ENCODE measurements around the gene POLR2F. TPM values are rescaled to one million over a fixed set of nuclear protein-coding genes. Genes with fewer than 3 reads are reported as not detected.
"Not testable (repeated sequence)": the region's sequence is repeated elsewhere in the genome, so short reads cannot be mapped to it uniquely, and the experiment has no call there.

Gene POLR2F
- total RNA-seq, 1 donor from 2014 or later = 30.6 TPM

DNA sequence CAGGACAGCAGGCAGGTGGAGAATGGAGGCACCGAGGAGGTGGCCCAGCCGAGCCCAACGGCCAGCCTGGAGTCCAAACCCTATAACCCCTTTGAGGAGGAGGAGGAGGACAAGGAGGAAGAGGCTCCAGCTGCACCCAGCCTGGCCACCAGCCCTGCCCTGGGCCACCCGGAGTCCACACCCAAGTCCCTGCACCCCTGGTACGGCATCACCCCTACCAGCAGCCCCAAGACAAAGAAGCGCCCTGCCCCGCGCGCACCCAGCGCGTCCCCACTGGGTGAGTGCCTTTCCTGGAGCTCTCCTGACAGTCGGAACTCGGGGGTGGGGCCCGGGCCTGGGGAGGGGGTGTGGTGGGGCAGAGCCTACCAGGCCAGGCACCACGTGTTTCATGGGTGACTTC lies 27.7 kb upstream of the POLR2F start:
- no peak for DNase-seq

DNA sequence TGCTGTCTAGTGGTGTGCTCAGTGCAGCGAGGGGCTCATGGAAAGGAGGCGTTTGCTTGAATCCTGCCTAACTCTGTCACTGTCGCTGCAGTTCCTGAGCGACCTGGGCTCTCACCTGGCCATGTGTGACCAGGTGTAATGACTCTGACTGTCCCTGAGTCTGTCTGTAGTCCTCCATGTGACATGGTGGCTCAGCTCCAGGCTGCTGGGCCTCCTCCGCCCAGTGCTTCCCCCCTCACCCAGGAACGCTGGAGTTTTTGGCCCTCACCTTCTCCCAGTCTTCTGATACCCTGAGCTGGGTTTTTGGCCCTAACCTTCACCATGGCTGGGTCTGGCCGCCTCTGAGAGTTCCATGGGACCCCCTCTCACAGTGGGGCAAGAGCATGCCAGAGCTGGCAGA lies 27.1 kb upstream of the POLR2F start:
- no peak for DNase-seq

DNA sequence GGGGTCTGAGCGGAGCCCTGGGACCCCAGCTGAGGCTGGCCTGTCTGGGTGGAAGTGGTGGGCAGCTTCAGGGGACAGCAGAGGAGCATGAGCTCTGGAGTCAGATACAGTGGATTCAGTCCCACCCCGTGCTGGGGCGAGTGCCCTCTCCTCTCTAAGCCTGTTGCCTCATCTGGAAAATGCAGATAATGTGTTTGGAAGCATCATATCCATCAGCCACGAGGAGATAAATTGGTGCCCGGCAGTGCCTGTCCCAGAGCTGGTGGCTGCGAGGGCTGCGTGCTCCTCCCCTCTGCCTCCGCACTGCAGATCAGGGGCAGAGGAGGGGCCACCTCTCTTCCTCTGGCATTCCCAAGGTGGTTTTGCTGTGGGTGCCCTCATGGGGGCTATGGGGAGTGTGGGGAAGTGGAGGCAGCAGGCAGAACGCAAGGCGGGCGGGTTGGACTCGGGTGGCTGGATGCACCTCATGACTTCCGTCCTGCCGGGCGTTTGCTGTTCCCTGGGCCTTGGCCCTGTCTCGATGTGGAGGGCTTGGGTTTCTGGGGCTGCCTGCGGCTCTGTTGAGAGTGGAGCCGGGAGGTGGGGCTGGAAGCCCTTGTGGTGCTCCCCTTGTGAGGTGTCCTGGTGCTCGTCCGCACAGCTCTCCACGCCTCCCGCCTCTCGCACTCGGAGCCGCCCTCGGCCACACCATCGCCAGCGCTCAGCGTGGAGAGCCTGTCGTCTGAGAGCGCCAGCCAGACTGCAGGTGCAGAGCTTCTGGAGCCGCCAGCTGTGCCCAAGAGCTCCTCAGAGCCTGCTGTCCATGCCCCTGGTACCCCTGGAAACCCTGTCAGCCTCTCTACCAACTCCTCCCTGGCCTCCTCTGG lies 26.5 kb upstream of the POLR2F start:
- DNase-seq = no peak

DNA sequence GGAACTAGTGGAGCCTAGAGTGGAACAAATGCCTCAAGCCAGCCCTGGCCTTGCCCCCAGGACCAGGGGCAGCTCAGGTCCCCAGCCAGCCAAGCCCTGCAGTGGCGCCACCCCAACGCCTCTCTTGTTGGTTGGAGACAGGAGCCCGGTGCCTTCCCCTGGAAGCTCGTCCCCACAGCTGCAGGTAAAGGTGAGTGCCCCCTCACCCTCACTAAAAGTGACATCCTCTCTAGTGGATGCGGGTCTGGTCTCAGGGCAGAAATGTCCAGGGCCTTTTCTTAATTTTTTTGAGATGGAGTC lies 25.9 kb upstream of the POLR2F start:
- DNase-seq = no peak

DNA sequence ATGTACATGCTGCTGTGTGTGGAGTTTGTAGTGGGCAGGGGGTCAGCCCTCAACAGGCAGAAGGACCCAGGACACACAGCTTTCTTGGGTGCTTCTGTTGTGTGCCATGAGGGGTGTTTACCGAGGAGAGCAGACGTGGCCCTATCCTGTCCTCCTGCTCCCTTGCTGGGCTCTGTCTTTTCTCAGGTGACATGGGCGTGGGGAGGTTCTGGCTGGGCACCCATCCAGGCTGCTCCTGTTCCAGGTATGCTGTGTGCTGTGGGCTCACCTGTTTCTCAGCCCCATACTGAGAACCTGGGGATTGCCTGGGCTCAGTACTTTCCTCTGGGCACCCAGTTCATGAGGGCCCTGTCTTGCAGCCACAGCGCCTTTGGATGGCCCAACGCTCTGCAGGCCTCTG lies 24.1 kb upstream of the POLR2F start:
- DNase-seq = no peak

DNA sequence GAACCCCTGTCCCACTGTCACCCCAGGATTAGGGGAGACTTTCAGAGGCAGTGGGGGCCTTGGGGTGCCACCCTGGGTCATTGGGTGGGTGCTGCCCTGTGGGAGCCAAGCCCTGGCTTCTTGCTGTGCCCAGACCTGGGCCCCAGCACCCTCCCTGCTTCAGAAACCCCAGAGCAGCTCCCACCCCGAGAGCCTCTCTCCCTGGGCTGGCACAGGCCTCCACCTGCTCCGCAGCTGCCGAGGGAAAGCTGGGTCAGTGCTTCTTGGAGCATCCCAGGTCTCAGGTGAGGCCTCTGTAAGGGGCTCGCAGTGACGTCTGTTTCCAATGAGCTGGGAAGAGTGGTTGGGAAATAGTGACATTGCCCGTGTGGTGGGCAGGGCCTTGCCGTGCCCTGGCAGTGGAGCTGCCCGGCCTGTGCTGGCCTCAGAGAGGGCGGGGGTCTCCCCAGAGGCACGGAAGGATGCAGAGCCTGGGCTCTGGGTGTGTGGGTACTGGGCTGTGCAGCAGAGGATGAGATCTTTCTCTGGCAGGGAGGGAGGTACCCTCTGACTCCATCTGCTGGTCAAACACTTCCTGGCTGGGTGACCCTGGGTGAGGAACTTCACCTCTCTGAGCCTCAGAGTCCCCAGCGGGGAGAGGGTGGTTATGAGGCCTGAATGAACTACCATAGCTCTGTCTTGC lies 23.1 kb upstream of the POLR2F start:
- DNase-seq = no peak

DNA sequence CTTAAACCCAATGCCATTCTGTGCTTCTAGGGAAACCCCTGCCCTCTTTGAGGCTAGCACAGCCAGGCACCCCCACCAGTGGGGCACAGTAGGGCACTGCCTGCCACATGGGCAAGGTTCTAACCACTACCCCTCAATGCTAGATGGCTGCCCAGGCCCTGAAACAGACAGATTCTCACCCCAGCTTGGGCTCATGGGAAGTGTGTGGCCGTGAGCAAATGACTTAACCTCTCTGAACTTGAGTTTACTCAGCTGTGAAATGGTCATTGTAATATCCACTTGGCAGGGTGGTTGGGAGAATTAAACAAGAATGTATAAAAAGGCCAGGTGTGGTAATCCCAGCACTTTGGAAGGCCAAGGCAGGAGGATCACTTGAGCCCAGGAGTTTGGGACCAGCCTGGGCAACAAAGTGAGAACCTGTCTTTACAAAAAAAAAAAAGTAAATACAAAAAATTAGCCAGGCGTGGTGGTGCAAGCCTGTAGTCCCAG lies 22.5 kb upstream of the POLR2F start:
- no peak for DNase-seq

DNA sequence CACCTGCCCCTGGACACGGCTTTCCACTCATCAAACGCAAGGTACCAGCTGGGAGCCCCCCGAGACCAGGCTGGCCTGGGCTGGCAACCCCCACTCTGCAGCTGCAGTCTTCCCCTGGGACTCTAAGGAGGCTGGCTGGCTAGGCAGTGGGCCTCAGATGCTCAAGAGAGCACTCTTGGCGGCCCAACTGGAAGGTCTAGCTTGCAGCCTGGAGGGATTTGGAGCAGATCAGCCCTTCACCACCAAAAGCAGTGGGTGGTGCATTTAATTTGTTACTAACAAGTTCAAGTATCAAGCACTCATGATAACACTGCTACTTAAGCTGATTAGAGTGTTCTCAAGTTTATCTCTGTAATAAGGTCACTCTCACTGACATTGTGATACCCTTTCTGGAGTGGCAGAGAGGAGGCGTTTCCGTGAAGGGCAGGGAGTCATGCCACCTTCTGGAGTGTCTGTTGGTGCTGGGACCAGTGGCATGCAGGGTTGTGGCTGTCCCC lies 21.6 kb upstream of the POLR2F start:
- DNase-seq = no peak

DNA sequence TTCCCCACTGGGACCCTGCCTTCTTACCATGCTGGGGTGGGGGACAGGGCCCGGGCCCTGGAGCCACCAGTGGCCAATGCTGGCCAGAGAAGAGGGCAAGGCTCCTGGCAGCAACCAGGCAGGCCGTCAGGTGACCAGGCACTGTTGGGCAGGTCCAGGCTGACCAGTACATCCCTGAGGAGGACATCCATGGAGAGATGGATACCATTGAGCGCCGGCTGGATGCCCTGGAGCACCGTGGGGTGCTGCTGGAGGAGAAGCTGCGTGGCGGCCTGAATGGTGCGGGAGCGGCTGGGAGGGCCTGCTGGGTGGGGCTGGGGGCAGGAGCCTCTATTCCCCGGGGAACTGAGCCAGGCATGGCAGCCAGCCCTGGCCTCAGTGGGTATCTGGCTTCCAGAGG lies 21.1 kb upstream of the POLR2F start:
- no peak for DNase-seq

DNA sequence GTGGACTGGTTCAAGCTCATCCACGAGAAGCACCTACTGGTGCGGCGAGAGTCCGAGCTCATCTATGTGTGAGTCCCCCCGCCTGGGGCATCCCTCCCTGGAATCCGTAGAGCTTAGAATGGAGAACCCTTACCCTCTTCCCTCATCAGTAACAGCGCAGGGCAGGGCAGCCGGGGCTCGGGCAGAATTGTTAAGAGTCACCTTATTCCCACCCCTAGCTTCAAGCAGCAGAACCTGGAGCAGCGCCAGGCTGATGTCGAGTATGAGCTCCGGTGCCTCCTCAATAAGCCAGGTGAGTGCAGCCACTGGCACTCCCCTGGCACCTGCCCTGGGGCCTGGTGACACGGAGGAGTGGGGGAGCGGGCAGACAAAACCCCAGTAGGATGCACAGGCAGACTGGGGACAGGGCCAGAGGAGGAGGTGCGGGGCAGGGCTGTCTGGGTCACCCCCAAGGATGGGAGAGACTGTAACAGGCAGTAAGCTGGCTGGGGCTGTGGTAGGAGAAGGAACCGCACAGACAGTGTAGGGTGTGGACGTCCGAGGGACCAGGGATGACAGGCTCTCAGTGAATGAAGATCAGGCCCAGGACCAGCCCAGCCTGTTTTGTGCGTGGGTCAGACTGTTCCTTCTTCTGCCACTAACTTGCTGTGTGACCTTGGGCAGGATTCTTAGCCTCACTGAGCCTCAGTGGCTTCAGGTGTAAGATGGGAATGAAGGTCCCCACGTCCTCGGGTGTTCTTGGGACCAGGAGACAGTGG lies 20.5 kb upstream of the POLR2F start:
- DNase-seq = no peak

DNA sequence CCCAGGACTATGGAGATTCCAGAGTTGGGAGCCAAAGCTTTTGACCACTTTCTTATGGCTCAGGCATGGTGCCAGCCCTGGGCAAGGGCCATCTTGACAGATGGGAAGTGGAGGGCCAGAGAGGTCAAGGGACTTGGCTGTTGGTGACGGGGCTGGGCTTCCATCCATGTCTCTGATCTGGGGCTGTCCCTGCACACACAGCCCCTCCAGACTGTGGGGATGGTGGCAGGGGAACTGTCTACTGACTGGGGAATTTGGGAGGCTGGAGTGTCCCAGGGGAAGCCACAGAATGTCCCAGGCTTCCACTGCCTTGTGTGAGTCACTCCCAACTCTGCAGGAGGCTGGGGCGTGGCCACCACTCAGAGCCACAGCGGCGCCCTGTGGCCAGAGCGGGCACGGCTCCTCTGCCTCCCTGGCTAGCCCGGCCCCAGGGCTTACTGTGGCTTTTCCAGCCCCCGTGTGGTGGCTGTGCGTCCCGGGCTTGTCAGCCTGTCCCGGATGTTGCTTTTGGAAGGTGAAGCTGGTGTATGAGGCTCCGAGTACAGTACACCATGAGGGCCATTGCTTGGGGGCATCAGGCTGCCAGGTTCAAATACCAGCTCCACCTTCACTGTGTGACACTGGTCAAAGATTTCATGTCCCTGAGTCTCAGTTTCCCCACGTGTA lies 19.7 kb upstream of the POLR2F start:
- peak; percentile 77 for DNase-seq

DNA sequence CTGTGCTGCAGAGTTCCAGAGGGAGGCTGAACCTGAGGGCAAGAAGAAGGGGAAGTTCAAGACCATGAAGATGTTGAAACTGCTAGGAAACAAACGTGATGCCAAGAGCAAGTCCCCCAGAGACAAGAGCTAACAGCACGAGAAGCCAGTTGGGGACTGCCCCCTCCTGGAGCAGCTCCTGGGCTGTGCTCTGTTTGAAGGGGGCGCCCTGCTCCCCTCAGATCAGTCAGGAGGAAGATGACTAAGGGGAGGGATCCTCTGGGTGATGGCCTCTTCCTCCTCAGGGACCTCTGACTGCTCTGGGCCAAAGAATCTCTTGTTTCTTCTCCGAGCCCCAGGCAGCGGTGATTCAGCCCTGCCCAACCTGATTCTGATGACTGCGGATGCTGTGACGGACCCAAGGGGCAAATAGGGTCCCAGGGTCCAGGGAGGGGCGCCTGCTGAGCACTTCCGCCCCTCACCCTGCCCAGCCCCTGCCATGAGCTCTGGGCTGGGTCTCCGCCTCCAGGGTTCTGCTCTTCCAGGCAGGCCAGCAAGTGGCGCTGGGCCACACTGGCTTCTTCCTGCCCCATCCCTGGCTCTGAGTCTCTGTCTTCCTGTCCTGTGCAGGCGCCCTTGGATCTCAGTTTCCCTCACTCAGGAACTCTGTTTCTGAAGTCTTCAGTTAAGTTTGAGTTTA lies 12.7 kb upstream of the POLR2F start:
- no peak for DNase-seq

DNA sequence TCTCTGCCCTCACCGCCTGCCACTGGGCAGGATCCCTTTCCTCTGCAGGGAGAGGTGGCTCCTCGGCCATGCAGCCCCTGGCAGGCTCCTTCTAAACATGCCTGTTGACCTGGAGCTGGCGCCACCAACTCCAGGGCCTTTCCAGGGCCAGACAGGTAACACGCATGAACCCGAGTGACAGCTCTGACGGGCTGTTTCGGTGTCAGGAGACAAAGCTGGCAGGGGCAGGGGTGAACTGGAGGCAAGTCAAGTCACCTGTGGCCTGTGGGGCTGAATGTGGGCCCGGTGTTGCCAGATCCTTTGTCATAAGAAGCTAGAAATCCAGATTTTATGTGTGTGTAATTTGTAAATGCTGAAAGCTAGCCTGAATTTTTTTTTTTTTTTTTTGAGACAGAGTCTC lies 11.4 kb upstream of the POLR2F start:
- DNase-seq = no peak

DNA sequence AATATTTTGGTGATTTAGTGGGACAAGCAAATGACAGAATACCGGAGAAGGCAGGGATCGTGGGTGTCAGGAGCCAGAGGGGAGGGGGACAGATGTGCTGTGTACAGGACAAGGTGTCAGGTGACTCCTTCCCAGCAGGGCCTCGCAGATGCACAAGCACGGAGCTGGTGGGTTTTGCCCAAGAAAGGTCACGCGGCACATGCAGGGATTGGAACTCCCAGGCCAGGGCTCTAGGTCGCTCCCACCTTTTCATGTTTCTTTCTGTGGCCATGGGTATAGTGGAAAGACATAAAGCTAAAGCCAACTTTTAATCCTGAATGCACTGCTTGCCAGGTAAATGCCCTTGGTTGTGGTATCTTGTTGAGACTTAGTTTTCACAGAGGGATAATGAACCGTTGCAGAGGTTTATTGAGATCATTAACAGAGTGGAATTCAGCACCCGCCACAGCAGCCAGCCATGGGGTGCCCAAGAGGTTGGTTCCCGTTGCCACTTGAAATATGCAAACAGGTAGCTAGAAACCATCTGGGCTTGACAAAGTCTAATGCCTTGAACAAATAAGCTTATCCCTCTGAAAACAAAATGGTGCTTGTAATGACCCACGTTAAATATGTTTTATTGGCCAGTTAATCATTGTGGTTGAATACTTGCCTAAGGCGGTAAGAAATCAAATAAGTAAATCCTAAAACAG lies 10.2 kb upstream of the POLR2F start:
- DNase-seq = no peak

DNA sequence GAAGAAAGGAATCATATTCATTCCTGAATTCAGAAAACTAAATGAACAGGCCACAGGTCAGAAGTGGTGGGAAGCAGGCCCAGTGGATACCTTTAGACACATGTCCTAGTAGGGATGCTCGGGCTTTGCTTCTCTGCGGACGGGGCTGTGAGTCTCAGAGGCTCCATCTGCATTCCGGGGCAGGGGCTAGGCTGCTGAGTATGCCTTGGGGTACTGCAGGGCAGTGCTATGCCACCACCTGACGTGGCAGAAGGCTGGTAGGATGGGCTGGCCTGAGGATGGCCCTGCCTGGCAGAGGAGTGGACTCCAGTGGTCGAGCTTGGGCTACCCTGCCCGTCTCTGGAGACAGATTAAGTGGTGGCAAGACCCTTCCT lies 9.7 kb upstream of the POLR2F start:
- DNase-seq = no peak

DNA sequence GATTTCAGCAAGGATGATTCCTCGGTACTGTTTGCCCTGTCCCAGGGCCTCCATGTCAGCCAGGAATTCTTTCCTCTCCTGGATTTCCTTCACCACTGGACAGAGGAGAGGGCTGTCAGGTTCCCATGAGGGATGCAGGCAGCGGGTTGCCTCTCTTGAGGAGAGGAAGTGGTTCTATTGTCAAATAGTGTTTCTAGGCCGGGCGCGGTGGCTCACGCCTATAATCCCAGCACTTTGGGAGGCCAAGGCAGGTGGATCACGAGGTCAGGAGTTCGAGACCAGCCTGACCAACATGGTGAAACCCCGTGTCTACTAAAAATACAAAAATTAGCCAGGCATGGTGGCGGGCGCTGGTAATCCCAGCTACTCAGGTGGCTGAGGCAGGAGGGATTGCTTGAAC lies 9.1 kb upstream of the POLR2F start:
- DNase-seq = not testable (repeated sequence)

DNA sequence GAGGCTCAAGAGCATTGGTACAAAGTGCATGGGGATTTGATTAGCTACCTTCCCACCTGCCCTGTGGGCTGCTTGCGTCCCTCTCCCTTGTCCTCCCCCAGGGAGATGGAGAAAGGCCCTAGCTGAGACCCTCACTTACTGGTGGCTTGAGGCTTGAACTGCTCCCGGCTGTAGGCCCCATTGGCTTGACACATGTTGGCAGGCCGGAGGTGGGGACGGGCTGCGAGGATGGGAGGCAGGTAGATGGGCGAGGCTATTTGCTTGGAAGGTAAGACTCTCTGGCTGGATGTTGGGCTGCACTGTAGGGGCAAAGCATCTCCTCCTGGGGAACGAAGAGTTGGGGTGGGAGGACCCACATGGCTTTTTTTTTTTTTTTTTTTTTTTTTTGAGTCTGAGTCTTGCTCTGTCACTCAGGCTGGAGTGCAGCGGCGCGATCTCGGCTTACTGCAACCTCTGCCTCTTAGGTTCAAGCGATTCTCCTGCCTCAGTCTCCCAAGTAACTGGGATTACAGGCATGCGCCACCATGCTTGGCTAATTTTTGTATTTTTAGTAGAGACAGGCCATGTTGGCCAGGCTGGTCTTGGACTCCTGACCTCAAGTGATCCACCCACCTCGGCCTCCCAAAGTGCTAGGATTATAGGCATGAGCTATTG lies 6.2 kb upstream of the POLR2F start:
- DNase-seq = not testable (repeated sequence)

DNA sequence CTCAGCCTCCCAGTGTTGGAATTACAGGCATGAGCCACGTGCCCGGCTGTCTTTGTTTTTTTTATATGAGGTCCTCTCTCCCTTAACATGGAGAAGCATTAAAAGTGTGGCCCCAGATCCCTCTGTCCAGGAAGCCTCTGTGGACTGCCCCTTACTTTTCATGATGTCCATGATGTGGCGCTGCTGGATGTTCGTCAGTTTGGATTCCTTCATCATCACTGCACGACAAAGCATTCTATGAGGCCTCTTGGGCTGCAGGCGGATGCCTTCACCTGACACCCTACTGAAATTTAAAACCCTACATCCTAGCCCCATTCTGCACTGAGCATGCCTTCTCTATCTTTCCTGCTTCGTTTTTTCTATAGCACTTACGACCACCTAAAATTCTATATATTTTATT lies 2.2 kb upstream of the POLR2F start:
- DNase-seq = no peak

DNA sequence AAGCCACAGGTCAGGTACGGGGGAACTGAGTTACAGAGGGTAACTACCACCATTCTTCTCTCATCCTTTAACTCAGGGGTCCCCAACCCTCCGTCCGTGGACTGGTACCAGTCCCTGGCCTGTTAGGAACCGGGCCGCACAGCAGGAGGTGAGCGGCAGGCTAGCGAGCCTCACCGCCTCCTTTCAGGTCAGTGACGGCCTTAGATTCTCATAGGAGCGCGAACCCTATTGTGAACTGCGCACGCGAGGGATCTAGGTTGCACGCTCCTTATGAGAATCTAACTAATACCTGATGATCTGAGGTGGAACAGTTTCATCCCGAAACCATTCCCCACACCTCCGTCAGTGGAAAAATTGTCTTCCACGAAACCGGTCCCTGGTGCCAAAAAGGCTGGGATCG lies 870 bp upstream of the POLR2F start:
- not testable (repeated sequence) for DNase-seq

DNA sequence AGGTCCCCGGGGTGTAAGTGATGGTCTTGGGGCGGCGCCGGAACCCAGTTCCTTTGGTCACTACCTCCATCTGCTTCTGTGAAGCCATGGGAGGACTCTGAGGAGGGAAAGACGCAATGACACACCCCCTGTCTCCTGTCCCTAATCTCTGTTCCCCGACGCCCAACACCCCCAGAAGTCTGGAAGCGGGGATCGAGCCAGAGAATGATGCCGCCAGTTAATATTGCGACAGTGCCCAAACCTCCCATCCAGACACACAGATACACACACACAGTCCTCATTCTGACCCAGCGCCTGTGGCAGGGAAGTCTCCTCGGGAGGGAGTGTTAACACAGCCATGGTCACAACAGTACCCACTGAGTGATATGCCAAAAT lies 450 bp upstream of the POLR2F start:
- no peak for DNase-seq

DNA sequence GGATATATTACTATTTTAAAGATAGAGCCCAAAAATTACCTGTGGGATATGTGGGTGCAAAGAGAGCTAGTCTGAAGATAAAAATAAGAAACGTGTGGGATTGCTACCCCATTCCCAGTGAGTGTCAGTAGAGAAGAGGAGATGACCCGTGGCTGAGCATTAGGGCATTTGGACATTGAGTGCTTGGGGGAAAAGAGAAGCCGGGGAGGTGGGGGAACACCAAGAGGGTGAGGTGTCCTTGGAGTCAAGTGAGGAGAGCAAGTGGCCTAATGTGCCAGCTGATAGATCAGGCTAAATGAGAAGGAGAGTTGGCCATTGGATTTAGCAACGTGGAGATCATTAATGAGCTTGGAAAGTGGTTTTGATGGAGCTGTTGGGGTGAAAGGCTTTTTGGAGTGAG lies 1.2 kb downstream of the POLR2F start:
- no peak for DNase-seq

All from skin of body (tissue), 2 donors.